CD14-positive monocyte (primary cell): ENCODE data around the gene TOMM7. TPM values are rescaled to one million over a fixed set of nuclear protein-coding genes. Genes with fewer than 3 reads are reported as not detected.

ENCODE experiments used
- DNase-seq, 3 donors: peaks; one replicate each; pipeline ENCODE4 v3.0.0-alpha.2; 2011 to 2022
- H2AFZ ChIP-seq: 2 replicates; pipeline ENCODE4 v1.6.0; 2012; ENCODE audit warnings: mild to moderate bottlenecking, low read depth, low read length, inconsistent platforms; ENCODE audit not compliant: insufficient read depth, poor library complexity, severe bottlenecking
- H3K27ac ChIP-seq, 2 donors: 1 replicate in 1 of 2; 2 replicates in 1 of 2; pipeline ENCODE4 v1.5.1; 2012 to 2013; ENCODE audit warnings: low read length in 2 of 2, control low read depth in 1 of 2, inconsistent platforms in 1 of 2, low read depth in 1 of 2, mild to moderate bottlenecking in 1 of 2
- H3K27me3 ChIP-seq, 2 donors: one replicate each; pipeline versions ENCODE4 v1.6.0 to v1.6.1; 2011 to 2013; ENCODE audit warnings: low read length in 2 of 2; ENCODE audit not compliant: control insufficient read depth in 2 of 2, insufficient read depth in 2 of 2
- H3K36me3 ChIP-seq, 2 donors: replicated peaks in 1 of 2; 1 replicate in 1 of 2; 2 replicates in 1 of 2; pipeline versions ENCODE4 v1.5.1 to v1.6.1; 2012 to 2013; ENCODE audit warnings: low read length in 2 of 2, control low read depth in 1 of 2, inconsistent platforms in 1 of 2, mild to moderate bottlenecking in 1 of 2; ENCODE audit not compliant: insufficient read depth in 2 of 2, control insufficient read depth in 1 of 2
- H3K4me1 ChIP-seq, 2 donors: 1 replicate in 1 of 2; 2 replicates in 1 of 2; pipeline versions ENCODE4 v1.5.1 to v1.6.1; 2012 to 2013; ENCODE audit warnings: low read length in 2 of 2, control low read depth in 1 of 2, inconsistent platforms in 1 of 2, mild to moderate bottlenecking in 1 of 2, moderate library complexity in 1 of 2; ENCODE audit not compliant: insufficient read depth in 2 of 2, control insufficient read depth in 1 of 2
- H3K4me2 ChIP-seq: replicated peaks from 2 replicates; pipeline ENCODE3; 2012; ENCODE audit warnings: low read length, moderate library complexity, mild to moderate bottlenecking; ENCODE audit not compliant: poor library complexity, severe bottlenecking; ENCODE audit errors: extremely low read depth
- H3K4me3 ChIP-seq, 3 experiments: fragments of 200-600 bp in 1 of 3; sonication (generic) in 1 of 3; replicated peaks in 1 of 3; 1 replicate in 2 of 3; 2 replicates in 1 of 3; pipeline ENCODE4 v1.5.1; 2011 to 2013; ENCODE audit warnings: low read length in 3 of 3, mild to moderate bottlenecking in 3 of 3, control low read depth in 2 of 3, low read depth in 2 of 3, inconsistent platforms in 1 of 3, moderate library complexity in 1 of 3
- H3K79me2 ChIP-seq: 2 replicates; pipeline ENCODE4 v1.6.0; 2012; ENCODE audit warnings: mild to moderate bottlenecking, control low read depth, inconsistent platforms, low read length, moderate library complexity; ENCODE audit not compliant: insufficient read depth
- H3K9ac ChIP-seq: 2 replicates; pipeline ENCODE4 v1.6.0; 2017; ENCODE audit warnings: low read length, mild to moderate bottlenecking; ENCODE audit not compliant: insufficient read depth, poor library complexity, severe bottlenecking
- H3K9me3 ChIP-seq, 2 donors: replicated peaks in 1 of 2; 1 replicate in 1 of 2; 2 replicates in 1 of 2; pipeline versions ENCODE4 v1.5.1 to v1.6.1; 2012 to 2013; ENCODE audit warnings: low read length in 2 of 2, control low read depth in 1 of 2; ENCODE audit not compliant: control insufficient read depth in 1 of 2, insufficient read depth in 1 of 2
- H4K20me1 ChIP-seq: 2 replicates; pipeline ENCODE4 v1.6.0; 2012; ENCODE audit warnings: mild to moderate bottlenecking, low read length, control low read depth, moderate library complexity; ENCODE audit not compliant: insufficient read depth
- H3K27ac Mint-ChIP-seq, 7 donors: one replicate each; pipeline ENCODE4 v1.8.0; 2020; ENCODE audit warnings: mild to moderate bottlenecking in 7 of 7, mixed read lengths in 7 of 7, moderate library complexity in 6 of 7, inconsistent platforms in 2 of 7
- H3K27me3 Mint-ChIP-seq, 3 donors: one replicate each; pipeline ENCODE4 v1.8.0; 2021 to 2022; ENCODE audit warnings: low read depth in 3 of 3, mild to moderate bottlenecking in 3 of 3, mixed read lengths in 3 of 3, moderate library complexity in 3 of 3, inconsistent platforms in 1 of 3
- H3K36me3 Mint-ChIP-seq, 2 donors: one replicate each; pipeline ENCODE4 v1.8.0; 2020; ENCODE audit warnings: mixed read lengths in 2 of 2, inconsistent platforms in 1 of 2, mild to moderate bottlenecking in 1 of 2
- H3K4me1 Mint-ChIP-seq: one replicate; pipeline ENCODE4 v1.8.0; 2020; ENCODE audit warnings: mild to moderate bottlenecking, mixed read lengths
- H3K4me3 Mint-ChIP-seq, 2 donors: one replicate each; pipeline ENCODE4 v1.8.0; 2020; ENCODE audit warnings: mild to moderate bottlenecking in 2 of 2, mixed read lengths in 2 of 2, moderate library complexity in 1 of 2
- H3K9me3 Mint-ChIP-seq, 7 donors: one replicate each; pipeline ENCODE4 v1.8.0; 2020 to 2022; ENCODE audit warnings: mixed read lengths in 7 of 7, mild to moderate bottlenecking in 6 of 7, moderate library complexity in 6 of 7, inconsistent platforms in 2 of 7
- CTCF ChIP-seq: fragments of 200-600 bp; IDR thresholded peaks from one replicate; pipeline ENCODE4 v1.8.0; 2022; ENCODE audit warnings: antibody characterized with exemption, mild to moderate bottlenecking
- WGBS: methylation state at CpG from one replicate; pipeline ENCODE4 v1.1.5; 2013; ENCODE audit warnings: missing lambda C conversion rate; ENCODE audit not compliant: insufficient coverage; 5-methylcytosine and 5-hydroxymethylcytosine counted together
- intact Hi-C, 2 donors: fragments of 100-400 bp; cut with micrococcal nuclease; formaldehyde crosslinking; loops; one replicate each; pipeline versions ENCODE4 v1.15.0 to v1.15.1; 2023
- polyA plus RNA-seq, 3 donors: library from polyadenylated mRNA; depleted of rRNA in 1 of 3; unstranded in 2 of 3; stranded (reverse) in 1 of 3; fragments of 300-500 nt in 2 of 3; fragments of >200 nt in 1 of 3; fragmentation: Illumina TruSeq in 2 of 3; gene quantifications; 1 replicate in 2 of 3; 2 replicates in 1 of 3; pipeline ENCODE4 v1.2.3, GENCODE V29; 2012 to 2021

Gene TOMM7
- polyA plus RNA-seq, 3 donors, result 93.3 to 125 (median 111) TPM

DNA sequence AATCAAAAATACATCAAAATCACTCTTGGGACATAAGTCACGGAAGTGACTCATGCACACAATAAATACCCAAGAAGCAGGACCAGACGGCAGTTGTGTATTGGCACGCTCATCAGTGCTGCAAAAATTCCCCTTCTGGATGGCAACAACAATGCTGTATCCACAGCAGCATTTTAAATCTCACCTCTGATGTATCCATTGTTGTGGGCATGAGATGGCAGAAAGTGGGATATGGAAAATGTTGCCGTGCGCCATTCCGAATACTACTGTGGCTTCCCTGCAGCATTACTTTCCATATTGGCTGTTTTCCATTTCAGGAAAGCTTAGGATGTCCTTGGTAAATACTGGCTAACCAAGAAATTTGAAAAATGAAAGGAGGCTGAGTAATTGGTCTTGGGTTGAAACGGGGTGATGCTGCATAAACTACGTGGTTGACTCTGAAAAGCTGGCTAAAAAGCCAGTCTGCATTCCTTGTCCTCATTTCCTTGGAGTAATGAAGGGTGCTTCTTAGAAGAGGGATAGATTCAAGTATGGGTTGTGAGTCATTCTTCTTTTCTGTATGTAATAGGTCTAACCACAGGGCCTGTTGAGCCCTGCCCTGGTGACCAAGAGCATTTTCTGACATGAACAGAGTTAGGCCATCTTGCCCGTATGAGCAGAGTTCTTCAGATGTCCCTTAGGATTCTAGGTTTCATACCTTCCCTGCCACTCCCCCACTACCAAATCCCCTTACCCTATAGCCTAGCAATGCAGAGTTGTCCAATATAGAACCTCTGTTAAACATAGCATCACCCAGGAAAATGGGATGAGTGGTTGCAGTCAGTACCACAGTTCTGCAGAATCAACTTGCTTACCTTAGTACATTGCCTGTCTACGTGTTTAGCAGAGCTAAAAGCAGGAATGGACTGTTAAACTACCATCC lies 36.3 kb upstream of the TOMM7 start:
- 90% methylated on average over 6 of the region's 10 CpGs for WGBS
- peak in 1 of 3 donors; percentile 15 for DNase-seq
- peaks cover 10% of the 10 kb centered on the region for H3K4me1 Mint-ChIP-seq
- H3K4me3 Mint-ChIP-seq, result no peak overlapping the region
- Histone ChIP-seq H2AFZ (no peak overlapping the region), H3K4me1 (peaks cover 5 to 13% of the 10 kb centered on the region in 2 donors), H3K4me2 (no peak overlapping the region), H3K79me2 (no peaks in the 10 kb centered on the region), H3K36me3 (no peaks in the 10 kb centered on the region), H3K27me3 (no peaks in the 10 kb centered on the region), H3K27ac (no peak overlapping the region), H3K9me3 (no peaks in the 10 kb centered on the region), H4K20me1 (no peaks in the 10 kb centered on the region), H3K9ac (no peak overlapping the region), H3K4me3 (no peak overlapping the region)
- TF ChIP-seq CTCF, result no peak
- intact Hi-C loops, result loop anchor here (5.0 to 10.0 kb wide), 2 partner anchors 193 to 196 kb away; no protein-coding TSS in a partner anchor
- H3K27me3 Mint-ChIP-seq, result no peaks in the 10 kb centered on the region
- no peak overlapping the region for H3K27ac Mint-ChIP-seq
- peaks cover 3 to 9% of the 10 kb centered on the region in 2 donors for H3K36me3 Mint-ChIP-seq
- H3K9me3 Mint-ChIP-seq, result no peaks in the 10 kb centered on the region

DNA sequence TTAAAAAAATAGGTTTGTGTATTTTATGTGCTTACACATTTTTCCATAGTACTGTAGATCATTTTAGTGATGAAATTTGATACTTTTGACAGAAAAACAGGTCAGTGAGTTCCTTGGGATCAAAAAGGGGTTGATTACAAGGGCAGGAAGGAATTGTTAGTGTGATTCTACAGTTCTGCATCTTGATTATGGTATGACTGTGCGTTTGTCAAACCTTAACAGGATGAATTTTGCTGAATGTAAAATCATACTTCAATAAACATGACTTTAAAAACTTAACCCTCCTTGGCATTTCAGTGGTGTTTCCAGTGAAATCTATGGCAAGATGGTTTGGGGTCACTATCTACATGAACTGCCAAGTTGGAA lies 35.6 kb upstream of the TOMM7 start:
- intact Hi-C loops, result loop anchor here (5.0 to 10.0 kb wide), 2 partner anchors 194 to 197 kb away; no protein-coding TSS in a partner anchor
- H3K27me3 ChIP-seq, result no peaks in the 10 kb centered on the region
- TF ChIP-seq CTCF, result no peak
- Mint-ChIP-seq H3K4me3 (no peak overlapping the region), H3K4me1 (peaks cover 16% of the 10 kb centered on the region), H3K27me3 (peaks cover 0 to 4% (median 2%) of the 10 kb centered on the region in 3 donors), H3K36me3 (peaks cover 3 to 9% of the 10 kb centered on the region in 2 donors), H3K27ac (no peak overlapping the region), H3K9me3 (no peaks in the 10 kb centered on the region)
- H3K79me2 ChIP-seq, result no peaks in the 10 kb centered on the region
- no peaks in the 10 kb centered on the region for H4K20me1 ChIP-seq
- peaks cover 9 to 17% of the 10 kb centered on the region in 2 donors for H3K4me1 ChIP-seq
- H3K9me3 ChIP-seq, result no peaks in the 10 kb centered on the region
- no peak overlapping the region for H3K4me3 ChIP-seq
- H2AFZ ChIP-seq, result no peak overlapping the region
- no peaks in the 10 kb centered on the region for H3K36me3 ChIP-seq
- H3K9ac ChIP-seq, result no peak overlapping the region
- H3K27ac ChIP-seq, result no peak overlapping the region
- WGBS, result no CpG with 5 or more reads among the region's 1 CpG
- H3K4me2 ChIP-seq, result no peak overlapping the region
- DNase-seq, result no peak
